Measurements from ENCODE around the gene SIK3.

The SIK3 gene

GRCh38 chr11:117023178-117023577 lies 75.0 kb downstream of the SIK3 start:
- peak overlapping the region; percentile 29; the same call in 1 of the 2 replicates for H3K4me3 ChIP-seq (ENCODE audit: low read length)
- TF ChIP-seq ZNF274 (IDR thresholded peaks at IDR 0.05; ENCODE audit: low read depth, low read length), result no peak

GRCh38 chr11:117022526-117022925 lies 75.7 kb downstream of the SIK3 start:
- no peak for TF ChIP-seq ZNF274 (IDR thresholded peaks at IDR 0.05; ENCODE audit: low read depth, low read length)
- no peak overlapping the region for H3K4me3 ChIP-seq (ENCODE audit: low read length)

- no peak overlapping the region for H3K4me3 ChIP-seq (ENCODE audit: low read length)
- TF ChIP-seq ZNF274 (IDR thresholded peaks at IDR 0.05; ENCODE audit: low read depth, low read length), result no peak
Measured at GRCh38 chr11:117020869-117021564, 77.2 kb downstream of the SIK3 start.

- TF ChIP-seq ZNF274 (IDR thresholded peaks at IDR 0.05; ENCODE audit: low read depth, low read length), result no peak
- no peak overlapping the region for H3K4me3 ChIP-seq (ENCODE audit: low read length)
Measured at GRCh38 chr11:117020287-117020686, 77.9 kb downstream of the SIK3 start.

GRCh38 chr11:117019871-117020270 lies 78.4 kb downstream of the SIK3 start:
- H3K4me3 ChIP-seq (ENCODE audit: low read length), result no peak overlapping the region
- TF ChIP-seq ZNF274 (IDR thresholded peaks at IDR 0.05; ENCODE audit: low read depth, low read length), result no peak

GRCh38 chr11:117017456-117017855 lies 80.8 kb downstream of the SIK3 start:
- no peak for TF ChIP-seq ZNF274 (IDR thresholded peaks at IDR 0.05; ENCODE audit: low read depth, low read length)
- H3K4me3 ChIP-seq (ENCODE audit: low read length), result no peak overlapping the region

- no peak for TF ChIP-seq ZNF274 (IDR thresholded peaks at IDR 0.05; ENCODE audit: low read depth, low read length)
- no peak overlapping the region for H3K4me3 ChIP-seq (ENCODE audit: low read length)
Measured at GRCh38 chr11:117016747-117017146, 81.5 kb downstream of the SIK3 start.

GRCh38 chr11:117016246-117016645 lies 82.0 kb downstream of the SIK3 start:
- no peak for TF ChIP-seq ZNF274 (IDR thresholded peaks at IDR 0.05; ENCODE audit: low read depth, low read length)
- H3K4me3 ChIP-seq (ENCODE audit: low read length), result no peak overlapping the region

- no peak overlapping the region for H3K4me3 ChIP-seq (ENCODE audit: low read length)
- no peak for TF ChIP-seq ZNF274 (IDR thresholded peaks at IDR 0.05; ENCODE audit: low read depth, low read length)
Measured at GRCh38 chr11:117011541-117011898, 86.7 kb downstream of the SIK3 start.

- TF ChIP-seq ZNF274 (IDR thresholded peaks at IDR 0.05; ENCODE audit: low read depth, low read length), result no peak
- no peak overlapping the region for H3K4me3 ChIP-seq (ENCODE audit: low read length)
Measured at GRCh38 chr11:117010808-117011540, 87.3 kb downstream of the SIK3 start.

- no peak overlapping the region for H3K4me3 ChIP-seq (ENCODE audit: low read length)
- no peak for TF ChIP-seq ZNF274 (IDR thresholded peaks at IDR 0.05; ENCODE audit: low read depth, low read length)
Measured at GRCh38 chr11:117009905-117010605, 88.2 kb downstream of the SIK3 start.

GRCh38 chr11:117005758-117006157 lies 92.5 kb downstream of the SIK3 start:
- TF ChIP-seq ZNF274 (IDR thresholded peaks at IDR 0.05; ENCODE audit: low read depth, low read length), result no peak

GRCh38 chr11:117002639-117003299 lies 95.5 kb downstream of the SIK3 start:
- no peak for TF ChIP-seq ZNF274 (IDR thresholded peaks at IDR 0.05; ENCODE audit: low read depth, low read length)

More at GRCh38 chr11:117005758-117006157, 92.5 kb downstream of the SIK3 start:
- no peak overlapping the region for H3K4me3 ChIP-seq (ENCODE audit: low read length)

GRCh38 chr11:117000014-117000737 lies 98.1 kb downstream of the SIK3 start:
- no peak for TF ChIP-seq ZNF274 (IDR thresholded peaks at IDR 0.05; ENCODE audit: low read depth, low read length)
- H3K4me3 ChIP-seq (ENCODE audit: low read length), result no peak overlapping the region

More at GRCh38 chr11:117002639-117003299, 95.5 kb downstream of the SIK3 start:
- H3K4me3 ChIP-seq (ENCODE audit: low read length), result no peak overlapping the region
